HG03280 (cell line): ENCODE results near the gene ATP23.

Experiments
- ATAC-seq: cut with Tn5 transposase; IDR thresholded peaks from one replicate; pipeline ENCODE4 v1.9.1; 2021; ENCODE audit warnings: mild to moderate bottlenecking, moderate library complexity; ENCODE audit not compliant: unreplicated experiment

The ATP23 gene, protein sequence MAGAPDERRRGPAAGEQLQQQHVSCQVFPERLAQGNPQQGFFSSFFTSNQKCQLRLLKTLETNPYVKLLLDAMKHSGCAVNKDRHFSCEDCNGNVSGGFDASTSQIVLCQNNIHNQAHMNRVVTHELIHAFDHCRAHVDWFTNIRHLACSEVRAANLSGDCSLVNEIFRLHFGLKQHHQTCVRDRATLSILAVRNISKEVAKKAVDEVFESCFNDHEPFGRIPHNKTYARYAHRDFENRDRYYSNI

GRCh38 chr12:57941165-57941894 is at the start of gene ATP23:
TSS of gene ATP23 (plus strand) at chr12:57941567. CDS start at chr12:57941702, 135 bp downstream.
- ATAC-seq: peak; percentile 85

DNA sequence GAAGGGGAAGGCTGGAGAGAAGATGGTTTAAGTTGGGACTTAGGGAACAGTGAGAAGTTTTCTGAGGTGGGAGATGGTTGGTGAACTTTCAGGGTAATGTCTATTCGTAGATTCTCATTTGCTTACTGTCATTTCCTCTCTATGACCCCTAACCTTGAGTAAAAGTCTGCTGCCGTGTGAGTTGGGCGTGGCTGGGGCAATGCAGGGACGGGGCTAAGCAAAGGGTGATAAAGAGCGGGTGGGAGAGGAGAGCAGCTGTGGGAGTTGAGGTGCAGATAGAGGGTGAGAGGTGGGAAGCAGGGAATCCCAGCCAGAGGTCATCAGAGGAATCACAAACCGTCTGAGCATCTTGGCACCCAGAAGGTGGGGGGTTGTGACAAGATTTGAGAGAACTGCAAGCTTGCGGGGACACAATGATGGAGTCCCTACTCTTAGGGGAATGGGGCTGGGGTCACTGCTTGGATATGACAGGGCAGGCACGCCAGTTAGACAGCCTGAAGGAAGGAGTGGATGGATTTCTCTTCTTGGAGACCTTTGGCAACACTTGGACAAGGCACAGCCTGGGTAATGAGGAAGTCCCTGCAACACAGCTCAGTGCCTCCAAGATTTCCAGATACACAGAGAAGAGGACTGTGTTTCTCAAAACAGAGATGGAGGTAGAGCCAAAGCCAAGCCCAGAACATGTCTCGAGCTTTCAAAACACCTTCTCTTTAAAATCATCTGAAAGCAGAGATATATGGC is 49.0 kb upstream of the ATP23 start:
- ATAC-seq: no peak

- ATAC-seq: no peak
These were observed 47.7 kb upstream of the ATP23 start for GRCh38 chr12:57893431-57894353.

GRCh38 chr12:57894399-57895292 is 46.7 kb upstream of the ATP23 start:
- ATAC-seq: no peak

- no peak for ATAC-seq
These were observed 45.8 kb upstream of the ATP23 start for GRCh38 chr12:57895389-57896114.

- ATAC-seq: no peak
These were observed 45.3 kb upstream of the ATP23 start for GRCh38 chr12:57896115-57896433.

- ATAC-seq: no peak
These were observed 44.7 kb upstream of the ATP23 start for GRCh38 chr12:57896434-57897201.

GRCh38 chr12:57897286-57897974 is 43.9 kb upstream of the ATP23 start:
- no peak for ATAC-seq

DNA sequence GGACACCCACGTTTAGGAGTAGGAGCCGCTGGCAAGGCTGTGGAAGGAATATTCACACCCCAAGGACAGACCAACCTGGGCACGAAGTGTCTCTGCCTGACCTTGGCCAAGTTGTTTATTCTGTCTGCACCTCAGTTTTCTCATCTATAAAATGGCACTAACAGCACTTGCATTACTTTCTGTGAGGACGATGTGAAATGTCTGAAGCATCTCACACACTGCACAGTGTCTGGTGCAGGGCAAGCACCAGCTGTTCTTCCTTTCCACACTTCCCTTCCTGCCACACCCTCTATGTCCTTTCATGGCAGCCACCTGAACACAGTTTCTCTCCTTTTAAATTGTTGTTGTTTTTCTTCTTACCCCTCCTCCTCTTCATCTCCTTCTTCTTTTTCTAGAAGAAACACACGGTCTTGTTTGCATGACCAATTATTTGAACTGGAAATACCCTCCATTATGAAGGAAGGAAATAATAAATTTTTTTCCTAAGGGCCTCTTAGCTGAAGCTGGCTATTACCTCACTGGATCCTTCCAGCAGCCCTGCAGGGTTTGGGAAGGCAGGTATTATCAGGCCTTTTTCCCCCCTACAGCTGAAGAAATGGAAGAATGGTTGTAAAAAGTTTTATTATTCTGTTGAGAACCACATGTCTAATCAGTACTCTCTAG is 42.9 kb upstream of the ATP23 start:
- no peak for ATAC-seq

DNA sequence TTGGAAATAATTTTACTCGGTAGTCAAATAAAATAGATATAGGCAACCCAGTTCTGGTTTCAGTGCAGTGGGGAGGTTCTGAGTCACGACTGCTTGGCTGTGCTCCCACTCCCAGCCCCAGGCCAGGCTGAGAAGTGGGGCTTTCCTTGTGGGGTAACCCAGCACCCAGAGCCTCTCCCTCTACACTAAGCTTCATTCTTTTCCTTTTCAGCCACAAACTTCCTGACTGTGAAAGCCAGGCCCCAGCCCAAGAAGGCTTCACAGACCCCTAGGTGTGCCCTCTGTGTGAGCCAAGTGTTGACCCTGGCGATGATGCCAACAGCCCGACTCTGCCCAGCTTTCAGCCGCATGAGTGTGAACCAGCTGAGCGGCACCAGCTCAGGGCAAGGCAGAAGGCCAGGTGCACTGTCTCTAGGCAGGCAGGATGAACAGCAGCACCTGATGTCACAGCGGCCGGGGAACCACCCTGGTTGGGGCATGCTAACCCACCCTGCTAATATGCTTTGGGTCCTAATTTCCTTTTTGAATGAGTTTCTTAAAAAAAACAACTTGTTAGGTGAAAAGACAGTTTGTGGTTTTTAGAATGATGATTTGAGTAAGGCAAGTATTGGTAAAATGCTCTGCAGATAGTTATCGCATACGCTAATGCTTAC is 42.2 kb upstream of the ATP23 start:
- ATAC-seq: peak; percentile 82

GRCh38 chr12:57902478-57902969 is 38.8 kb upstream of the ATP23 start:
- no peak for ATAC-seq

DNA sequence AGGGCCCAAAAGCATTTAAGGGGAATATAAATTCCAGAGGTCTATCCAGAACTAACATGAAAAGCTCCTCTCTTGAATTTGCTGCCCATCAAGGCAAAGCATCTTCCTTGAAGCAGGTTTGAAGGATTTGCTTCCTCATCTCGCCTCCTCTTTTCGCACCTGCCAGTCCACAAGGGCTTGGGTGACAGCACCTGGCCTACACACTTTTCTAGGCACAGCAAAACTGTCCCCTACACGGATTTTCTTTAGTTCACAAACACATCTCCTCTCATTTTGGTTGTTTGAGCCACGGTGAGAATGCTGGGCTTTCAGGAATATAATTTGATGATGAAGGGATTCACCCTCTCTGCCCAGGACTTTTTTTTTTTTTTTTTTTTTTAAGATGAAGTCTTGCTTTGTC is 36.9 kb upstream of the ATP23 start:
- ATAC-seq: no peak

- peak; percentile 92 for ATAC-seq
These were observed 36.2 kb upstream of the ATP23 start for GRCh38 chr12:57904848-57905811.

DNA sequence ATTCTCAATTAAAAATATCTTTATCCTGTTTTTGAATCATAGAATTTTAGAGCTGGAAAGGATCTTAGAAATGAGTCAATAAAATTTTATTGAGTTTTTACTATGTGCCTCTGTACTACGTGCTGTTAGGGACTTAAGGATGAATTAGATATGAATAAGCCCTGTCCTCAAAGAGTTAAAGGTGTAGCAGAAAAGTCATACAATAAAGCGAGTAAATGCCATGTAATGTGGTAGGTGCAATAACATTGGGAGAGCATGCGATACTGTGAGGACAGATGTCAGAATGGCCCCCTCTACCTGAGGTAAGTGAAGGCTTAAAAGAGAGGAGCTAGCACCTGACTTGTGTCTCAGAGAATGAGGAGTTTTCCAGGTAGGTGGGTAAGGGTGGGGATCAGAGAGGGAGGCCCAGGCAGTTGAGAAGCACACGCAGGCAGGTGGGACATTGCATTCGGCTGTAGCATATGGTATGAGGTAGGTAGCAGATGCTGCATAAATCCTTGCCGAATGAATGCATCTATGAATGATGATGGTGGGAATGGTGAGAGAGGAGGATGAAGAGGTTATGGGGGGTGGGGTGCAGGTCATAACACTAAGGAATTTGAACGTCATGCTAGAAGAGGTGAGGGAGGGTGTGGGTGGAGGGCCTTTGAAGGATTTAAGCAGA is 35.4 kb upstream of the ATP23 start:
- no peak for ATAC-seq

- ATAC-seq: no peak
These were observed 34.5 kb upstream of the ATP23 start for GRCh38 chr12:57906821-57907220.
